GM12892 (cell line): ENCODE data around the gene MROH8.
"Not testable (repeated sequence)": the region's sequence is repeated elsewhere in the genome, so short reads cannot be mapped to it uniquely, and the experiment has no call there.

Source experiments
- DNase-seq: peaks from one replicate; pipeline ENCODE4 v3.0.0; 2011; ENCODE audit not compliant: insufficient read length
- FAIRE-seq: peaks from 2 replicates; lab custom pipeline; 2011; peaks lifted over from hg19 to GRCh38; lab: Jason Lieb, UNC
- POLR2A ChIP-seq: IDR thresholded peaks from 2 replicates; pipeline ENCODE4 v1.6.1; 2011; ENCODE audit warnings: low read depth, low read length, control low read depth
- POLR2AphosphoS5 ChIP-seq: IDR thresholded peaks from 2 replicates; pipeline ENCODE4 v1.6.1; 2011; ENCODE audit warnings: low read depth, low read length, control low read depth
- TAF1 ChIP-seq: IDR thresholded peaks from 2 replicates; pipeline ENCODE4 v1.6.1; 2011; ENCODE audit warnings: low read depth, mild to moderate bottlenecking, control low read depth, low read length, borderline replicate concordance

The MROH8 gene

GRCh38 chr20:37071481-37071911, 107.9 kb downstream of the MROH8 start:
- FAIRE-seq (peak; percentile 86), DNase-seq (no peak)
- TF ChIP-seq POLR2AphosphoS5 (no peak; the same call in 1 of the 2 replicates), POLR2A (no peak), TAF1 (no peak)

GRCh38 chr20:37069563-37069962, 109.8 kb downstream of the MROH8 start:
- not testable (repeated sequence) for DNase-seq, FAIRE-seq

GRCh38 chr20:37066168-37066567, 113.2 kb downstream of the MROH8 start:
- TF ChIP-seq POLR2A = no peak
- no peak for TF ChIP-seq TAF1
- no peak for TF ChIP-seq POLR2AphosphoS5
- DNase-seq (no peak), FAIRE-seq (no peak)

- FAIRE-seq = peak; percentile 62
Observed at GRCh38 chr20:37055276-37055675, 124.1 kb downstream of the MROH8 start.

GRCh38 chr20:37053230-37053950, 126.0 kb downstream of the MROH8 start:
- DNase-seq (no peak), FAIRE-seq (no peak)
- TF ChIP-seq TAF1 = no peak
- no peak for TF ChIP-seq POLR2AphosphoS5
- TF ChIP-seq POLR2A = no peak

More at GRCh38 chr20:37055276-37055675, 124.1 kb downstream of the MROH8 start:
- no peak for DNase-seq
- TF ChIP-seq TAF1 (no peak), POLR2A (no peak), POLR2AphosphoS5 (no peak)
